Transverse colon (tissue), 4 donors: Measurements from ENCODE around the gene LPIN1.

Experiments used
- CTCF ChIP-seq, 5 experiments: fragments of 200-600 bp in 3 of 5; fragments of 450-650 bp in 2 of 5; sonication (generic) in 3 of 5; IDR thresholded peaks; 1 replicate in 2 of 5; 2 replicates in 3 of 5; pipeline ENCODE4 v1.5.1; 2016 to 2017; ENCODE audit warnings: antibody characterized with exemption in 5 of 5, inconsistent platforms in 3 of 5, mild to moderate bottlenecking in 2 of 5, moderate library complexity in 1 of 5
- EP300 ChIP-seq: sonication (generic); formaldehyde crosslinking; IDR thresholded peaks from one replicate; pipeline ENCODE4 v1.6.1; 2017; ENCODE audit warnings: antibody characterized with exemption, low read depth
- POLR2A ChIP-seq: fragments of 450-650 bp; IDR thresholded peaks from one replicate; pipeline ENCODE4 v1.6.1; 2016; ENCODE audit warnings: antibody characterized with exemption, mild to moderate bottlenecking, moderate library complexity
- POLR2AphosphoS5 ChIP-seq, 3 donors: sonication (generic); formaldehyde crosslinking; IDR thresholded peaks; one replicate each; pipeline ENCODE4 v1.6.1; 2016; ENCODE audit warnings: antibody characterized with exemption in 3 of 3

GRCh38 chr2:11785611-11785940 lies 39.1 kb downstream of the LPIN1 start:
- no peak for TF ChIP-seq CTCF (IDR thresholded peaks at IDR 0.05)
- TF ChIP-seq EP300 = no peak
- no peak for TF ChIP-seq POLR2AphosphoS5 (IDR thresholded peaks at IDR 0.05)
- TF ChIP-seq POLR2A = no peak
